ENCODE results near the gene CPLX1. TPM values are rescaled to one million over a fixed set of nuclear protein-coding genes. Genes with fewer than 3 reads are reported as not detected.

The CPLX1 gene
- total RNA-seq, 3 donors from 2014 or later = 0.16 to 2.6 (median 1.2) TPM

GRCh38 chr4:786074-786741 lies 39.7 kb downstream of the CPLX1 start:
- Histone ChIP-seq H3K36me3 (no peaks in the 10 kb centered on the region), H3K4me3 (peak overlapping the region; percentile 42 to 80 (median 54)), H3K27me3 (peaks cover 6 to 8% of the 10 kb centered on the region in 2 donors), H3K27ac (peak overlapping the region; percentile 38 to 85), H3K4me1 (peaks cover 0 to 6% of the 10 kb centered on the region in 2 donors), H3K9me3 (no peaks in the 10 kb centered on the region)
- TF ChIP-seq POLR2A (IDR thresholded peaks at IDR 0.05) (no peak), CTCF (IDR thresholded peaks at IDR 0.05) (no peak), POLR2AphosphoS5 (IDR thresholded peaks at IDR 0.05) (no peak)
- intact Hi-C loops (cut with DNase I; ENCODE audit: low total_unique reads) = no loop called here
- DNase-seq (ENCODE audit: low spot score in 2 of 2) = no peak

- Histone ChIP-seq H3K4me1 (peaks cover 3 to 9% of the 10 kb centered on the region in 2 donors), H3K27me3 (peaks cover 6 to 8% of the 10 kb centered on the region in 2 donors), H3K36me3 (no peaks in the 10 kb centered on the region), H3K4me3 (peak overlapping the region; percentile 42 to 80 (median 54)), H3K27ac (peak overlapping the region in 1 of 2 donors; percentile 85), H3K9me3 (no peaks in the 10 kb centered on the region)
- DNase-seq (ENCODE audit: low spot score in 2 of 2) = no peak
- TF ChIP-seq CTCF (IDR thresholded peaks at IDR 0.05) (no peak), POLR2A (IDR thresholded peaks at IDR 0.05) (no peak), POLR2AphosphoS5 (IDR thresholded peaks at IDR 0.05) (no peak)
- intact Hi-C loops (cut with DNase I; ENCODE audit: low total_unique reads) = no loop called here
Measured at GRCh38 chr4:785332-786073, 40.4 kb downstream of the CPLX1 start.

- peak overlapping the region in 1 of 2 donors; percentile 85 for H3K27ac ChIP-seq
- H3K36me3 ChIP-seq = no peaks in the 10 kb centered on the region
- TF ChIP-seq CTCF (IDR thresholded peaks at IDR 0.05) (no peak), POLR2AphosphoS5 (IDR thresholded peaks at IDR 0.05) (no peak), POLR2A (IDR thresholded peaks at IDR 0.05) (no peak)
- no peaks in the 10 kb centered on the region for H3K9me3 ChIP-seq
- intact Hi-C loops (cut with DNase I; ENCODE audit: low total_unique reads) = no loop called here
- no peak overlapping the region for H3K4me3 ChIP-seq
- H3K27me3 ChIP-seq = peaks cover 6 to 8% of the 10 kb centered on the region in 2 donors
- H3K4me1 ChIP-seq = peaks cover 11% of the 10 kb centered on the region in 2 donors
- DNase-seq (ENCODE audit: low spot score in 2 of 2) = no peak
Measured at GRCh38 chr4:784401-785331, 41.3 kb downstream of the CPLX1 start.

GRCh38 chr4:781493-782216 lies 44.3 kb downstream of the CPLX1 start:
- intact Hi-C loops (cut with DNase I; ENCODE audit: low total_unique reads) = no loop called here
- Histone ChIP-seq H3K9me3 (no peaks in the 10 kb centered on the region), H3K27ac (peak overlapping the region; percentile 93 to 95), H3K36me3 (no peaks in the 10 kb centered on the region), H3K4me3 (peak overlapping the region; percentile 77 to 98 (median 81)), H3K27me3 (peaks cover 4 to 6% of the 10 kb centered on the region in 2 donors), H3K4me1 (peaks cover 7 to 15% of the 10 kb centered on the region in 2 donors)
- peak; percentile 99 to 100 for DNase-seq (ENCODE audit: low spot score in 2 of 2)
- TF ChIP-seq CTCF (IDR thresholded peaks at IDR 0.05) (no peak), POLR2A (IDR thresholded peaks at IDR 0.05) (peak; percentile 90), POLR2AphosphoS5 (IDR thresholded peaks at IDR 0.05) (peak; percentile 91 to 97 (median 95))
